ENCODE data around the gene SH2B3.

SH2B3 gene

DNA sequence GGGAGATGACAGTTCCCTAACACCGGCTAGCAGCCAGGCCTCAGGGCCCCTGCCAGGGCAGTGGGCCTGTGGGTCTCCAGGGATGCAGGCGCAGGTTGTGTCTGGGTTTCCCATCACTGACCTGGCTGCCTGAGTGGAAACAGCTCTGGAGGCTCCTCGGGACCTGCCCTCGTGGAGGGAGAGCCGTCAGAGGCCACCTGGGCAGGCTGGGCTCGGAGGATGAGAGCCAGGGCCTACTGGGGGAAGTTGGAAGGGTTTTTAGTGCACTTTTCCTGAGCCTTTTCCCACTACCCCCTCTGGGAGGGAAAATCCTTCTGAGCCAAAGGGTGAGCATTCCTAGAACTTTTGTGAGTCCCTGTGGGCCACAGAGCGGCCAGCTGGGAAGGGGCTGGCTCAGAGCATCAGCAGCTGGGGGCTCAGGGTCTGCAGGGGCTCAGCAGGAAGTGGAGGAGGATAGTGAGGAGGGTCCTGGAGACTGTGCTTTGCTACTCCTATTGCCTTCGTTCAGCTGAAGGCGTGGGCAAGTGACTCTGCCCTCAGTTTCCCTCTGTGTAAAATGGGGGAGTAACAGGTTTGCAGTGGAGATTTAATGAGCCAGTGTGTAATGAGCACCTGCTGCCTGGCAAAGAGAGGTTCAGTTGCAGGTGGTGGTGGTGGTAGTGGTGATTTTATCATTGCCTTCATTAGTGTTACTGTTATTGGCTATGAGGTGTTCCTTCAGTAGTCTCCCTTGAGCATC lies 1.8 kb downstream of the SH2B3 start:
- no peak for DNase-seq (ENCODE audit: low spot score)
- H3K79me1 ChIP-seq (ENCODE audit: low read depth, low read length), result peaks cover 4% of the 10 kb centered on the region
- no peaks in the 10 kb centered on the region for H3K36me3 ChIP-seq (replicated peaks in 1 of 2; ENCODE audit: control insufficient read depth in 2 of 2, insufficient read depth in 2 of 2, low read length in 2 of 2)
- WGBS, 2 donors (ENCODE audit: extremely low coverage in 2 of 2, insufficient read length in 2 of 2, insufficient replicate concordance in 1 of 2), result no CpG with 5 or more reads among the region's 9 CpGs
- no peaks in the 10 kb centered on the region for H3K9me3 ChIP-seq (replicated peaks in 1 of 2; ENCODE audit: control insufficient read depth in 2 of 2, insufficient read depth in 1 of 2, low read depth in 1 of 2, low read length in 2 of 2)
- peak overlapping the region; percentile 93 for H2AFZ ChIP-seq (ENCODE audit: low read length)
- H2BK120ac ChIP-seq (ENCODE audit: low read depth, low read length), result no peak overlapping the region
- no peak overlapping the region for H3K4ac ChIP-seq (ENCODE audit: low read length)
- H4K8ac ChIP-seq (ENCODE audit: low read depth, low read length), result no peak overlapping the region
- peaks cover 30 to 42% of the 10 kb centered on the region in 2 donors for H3K4me1 ChIP-seq (ENCODE audit: control insufficient read depth in 2 of 2, insufficient read depth in 1 of 2, low read depth in 1 of 2, low read length in 2 of 2)
- H3K18ac ChIP-seq (ENCODE audit: low read length), result peak overlapping the region; percentile 86
- peak overlapping the region; percentile 29 for H3K23ac ChIP-seq (ENCODE audit: low read depth, low read length, poor library complexity)
- H2AK5ac ChIP-seq (ENCODE audit: low read depth, low read length), result peak overlapping the region; percentile 80
- no peak overlapping the region for H2BK12ac ChIP-seq (ENCODE audit: low read length)
- H2BK15ac ChIP-seq (ENCODE audit: low read length), result peak overlapping the region; percentile 93
- peak overlapping the region; percentile 2 for H3K9ac ChIP-seq (ENCODE audit: low read depth, low read length, poor library complexity)
- H3K27ac ChIP-seq (replicated peaks; ENCODE audit: low read length), result peak overlapping the region; percentile 13
- H4K91ac ChIP-seq (ENCODE audit: low read depth, low read length, poor library complexity), result no peak overlapping the region
- no peak overlapping the region for H3K4me2 ChIP-seq (ENCODE audit: insufficient read depth, low read length, poor library complexity, severe bottlenecking)
- H2BK5ac ChIP-seq (ENCODE audit: low read length), result no peak overlapping the region
- H3K27me3 ChIP-seq (ENCODE audit: control insufficient read depth in 3 of 3, insufficient read depth in 3 of 3, low read depth in 1 of 3, low read length in 3 of 3), result peaks cover 0 to 9% (median 0%) of the 10 kb centered on the region in 3 experiments
- H3K4me3 ChIP-seq (ENCODE audit: low read length in 2 of 2), result peak overlapping the region in 1 of 2 donors; percentile 65
- H3K14ac ChIP-seq (ENCODE audit: low read length), result no peak overlapping the region

DNA sequence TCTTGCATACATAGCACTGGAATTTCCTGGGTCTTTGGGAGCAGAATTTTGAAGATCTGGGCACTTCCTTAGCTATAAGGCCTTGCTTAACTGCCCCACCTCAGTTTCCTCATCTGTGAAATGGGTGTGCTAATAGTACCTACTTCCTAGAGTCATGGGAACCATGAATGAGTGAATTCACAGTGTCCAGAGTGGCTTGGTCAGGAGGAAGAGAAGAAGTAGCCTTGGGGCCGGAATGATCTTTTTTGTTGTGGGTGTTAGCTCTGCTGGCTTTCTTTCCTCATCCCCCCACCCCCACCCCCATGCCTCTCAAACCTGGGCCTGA lies 2.4 kb downstream of the SH2B3 start:
- H3K4ac ChIP-seq (ENCODE audit: low read length), result no peak overlapping the region
- no peak overlapping the region for H3K4me3 ChIP-seq (ENCODE audit: low read length in 2 of 2)
- peak overlapping the region; percentile 40 for H2AK5ac ChIP-seq (ENCODE audit: low read depth, low read length)
- H2BK5ac ChIP-seq (ENCODE audit: low read length), result no peak overlapping the region
- H3K79me1 ChIP-seq (ENCODE audit: low read depth, low read length), result peaks cover 4% of the 10 kb centered on the region
- no peak overlapping the region for H3K27ac ChIP-seq (replicated peaks; ENCODE audit: low read length)
- no peak overlapping the region for H3K23ac ChIP-seq (ENCODE audit: low read depth, low read length, poor library complexity)
- no peak overlapping the region for H3K18ac ChIP-seq (ENCODE audit: low read length)
- peaks cover 0 to 9% (median 0%) of the 10 kb centered on the region in 3 experiments for H3K27me3 ChIP-seq (ENCODE audit: control insufficient read depth in 3 of 3, insufficient read depth in 3 of 3, low read depth in 1 of 3, low read length in 3 of 3)
- no peak overlapping the region for H2BK120ac ChIP-seq (ENCODE audit: low read depth, low read length)
- no CpG with 5 or more reads among the region's 1 CpG for WGBS, 2 donors (ENCODE audit: extremely low coverage in 2 of 2, insufficient read length in 2 of 2, insufficient replicate concordance in 1 of 2)
- no peaks in the 10 kb centered on the region for H3K36me3 ChIP-seq (replicated peaks in 1 of 2; ENCODE audit: control insufficient read depth in 2 of 2, insufficient read depth in 2 of 2, low read length in 2 of 2)
- H3K4me2 ChIP-seq (ENCODE audit: insufficient read depth, low read length, poor library complexity, severe bottlenecking), result no peak overlapping the region
- no peaks in the 10 kb centered on the region for H3K9me3 ChIP-seq (replicated peaks in 1 of 2; ENCODE audit: control insufficient read depth in 2 of 2, insufficient read depth in 1 of 2, low read depth in 1 of 2, low read length in 2 of 2)
- H2AFZ ChIP-seq (ENCODE audit: low read length), result no peak overlapping the region
- H3K14ac ChIP-seq (ENCODE audit: low read length), result no peak overlapping the region
- DNase-seq (ENCODE audit: low spot score), result no peak
- no peak overlapping the region for H2BK12ac ChIP-seq (ENCODE audit: low read length)
- no peak overlapping the region for H2BK15ac ChIP-seq (ENCODE audit: low read length)
- H4K91ac ChIP-seq (ENCODE audit: low read depth, low read length, poor library complexity), result no peak overlapping the region
- H4K8ac ChIP-seq (ENCODE audit: low read depth, low read length), result no peak overlapping the region
- H3K9ac ChIP-seq (ENCODE audit: low read depth, low read length, poor library complexity), result no peak overlapping the region
- peaks cover 30 to 45% of the 10 kb centered on the region in 2 donors for H3K4me1 ChIP-seq (ENCODE audit: control insufficient read depth in 2 of 2, insufficient read depth in 1 of 2, low read depth in 1 of 2, low read length in 2 of 2)

DNA sequence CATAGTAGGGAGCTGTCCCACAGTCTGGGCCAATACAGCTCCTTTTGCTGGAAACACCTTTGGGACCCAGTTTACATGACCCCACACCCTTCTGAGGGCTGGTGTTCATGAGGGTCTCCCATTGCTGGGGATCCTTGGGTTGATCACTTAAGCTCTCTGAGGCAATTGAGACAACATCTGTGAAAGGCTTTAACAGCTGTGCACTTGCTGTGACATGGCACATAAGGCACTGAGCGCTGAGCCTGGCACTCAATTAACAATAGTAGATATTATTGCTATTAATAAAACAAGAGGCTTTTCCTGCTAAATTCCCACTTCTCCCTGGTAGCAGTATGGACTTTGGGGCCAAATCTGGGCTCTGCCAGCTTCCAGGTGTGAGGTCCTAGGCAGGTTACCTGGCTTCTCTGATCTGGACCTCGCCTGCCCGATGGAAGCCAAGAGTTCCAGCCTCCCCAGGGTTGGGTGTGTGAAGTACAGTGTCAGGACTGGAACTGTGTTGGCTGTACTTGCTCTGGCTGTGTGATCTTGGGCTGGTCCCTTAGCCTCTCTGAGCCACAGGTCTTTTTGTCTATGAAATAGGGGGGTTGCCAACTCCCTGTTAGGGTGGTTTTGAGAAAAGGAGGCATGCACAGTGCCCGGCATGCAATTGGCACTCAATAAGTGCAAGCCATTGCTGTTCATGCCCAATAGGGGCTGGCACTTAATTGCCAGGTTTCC lies 3.1 kb downstream of the SH2B3 start:
- no peak overlapping the region for H3K27ac ChIP-seq (replicated peaks; ENCODE audit: low read length)
- H2AFZ ChIP-seq (ENCODE audit: low read length), result no peak overlapping the region
- no peaks in the 10 kb centered on the region for H3K36me3 ChIP-seq (replicated peaks in 1 of 2; ENCODE audit: control insufficient read depth in 2 of 2, insufficient read depth in 2 of 2, low read length in 2 of 2)
- peak overlapping the region; percentile 3 for H2BK120ac ChIP-seq (ENCODE audit: low read depth, low read length)
- H3K4ac ChIP-seq (ENCODE audit: low read length), result no peak overlapping the region
- H3K23ac ChIP-seq (ENCODE audit: low read depth, low read length, poor library complexity), result peak overlapping the region; percentile 61
- H3K4me3 ChIP-seq (ENCODE audit: low read length in 2 of 2), result no peak overlapping the region
- H2AK5ac ChIP-seq (ENCODE audit: low read depth, low read length), result peak overlapping the region; percentile 85
- H3K14ac ChIP-seq (ENCODE audit: low read length), result no peak overlapping the region
- H3K9ac ChIP-seq (ENCODE audit: low read depth, low read length, poor library complexity), result no peak overlapping the region
- no peak overlapping the region for H3K4me2 ChIP-seq (ENCODE audit: insufficient read depth, low read length, poor library complexity, severe bottlenecking)
- no peak overlapping the region for H4K91ac ChIP-seq (ENCODE audit: low read depth, low read length, poor library complexity)
- DNase-seq (ENCODE audit: low spot score), result no peak
- peak overlapping the region; percentile 41 for H3K18ac ChIP-seq (ENCODE audit: low read length)
- no peak overlapping the region for H2BK12ac ChIP-seq (ENCODE audit: low read length)
- peaks cover 30 to 46% of the 10 kb centered on the region in 2 donors for H3K4me1 ChIP-seq (ENCODE audit: control insufficient read depth in 2 of 2, insufficient read depth in 1 of 2, low read depth in 1 of 2, low read length in 2 of 2)
- H4K8ac ChIP-seq (ENCODE audit: low read depth, low read length), result no peak overlapping the region
- H3K9me3 ChIP-seq (replicated peaks in 1 of 2; ENCODE audit: control insufficient read depth in 2 of 2, insufficient read depth in 1 of 2, low read depth in 1 of 2, low read length in 2 of 2), result no peaks in the 10 kb centered on the region
- H2BK15ac ChIP-seq (ENCODE audit: low read length), result peak overlapping the region; percentile 89
- peaks cover 0 to 9% (median 0%) of the 10 kb centered on the region in 3 experiments for H3K27me3 ChIP-seq (ENCODE audit: control insufficient read depth in 3 of 3, insufficient read depth in 3 of 3, low read depth in 1 of 3, low read length in 3 of 3)
- H3K79me1 ChIP-seq (ENCODE audit: low read depth, low read length), result peaks cover 4% of the 10 kb centered on the region
- no CpG with 5 or more reads among the region's 4 CpGs for WGBS, 2 donors (ENCODE audit: extremely low coverage in 2 of 2, insufficient read length in 2 of 2, insufficient replicate concordance in 1 of 2)
- peak overlapping the region; percentile 76 for H2BK5ac ChIP-seq (ENCODE audit: low read length)

DNA sequence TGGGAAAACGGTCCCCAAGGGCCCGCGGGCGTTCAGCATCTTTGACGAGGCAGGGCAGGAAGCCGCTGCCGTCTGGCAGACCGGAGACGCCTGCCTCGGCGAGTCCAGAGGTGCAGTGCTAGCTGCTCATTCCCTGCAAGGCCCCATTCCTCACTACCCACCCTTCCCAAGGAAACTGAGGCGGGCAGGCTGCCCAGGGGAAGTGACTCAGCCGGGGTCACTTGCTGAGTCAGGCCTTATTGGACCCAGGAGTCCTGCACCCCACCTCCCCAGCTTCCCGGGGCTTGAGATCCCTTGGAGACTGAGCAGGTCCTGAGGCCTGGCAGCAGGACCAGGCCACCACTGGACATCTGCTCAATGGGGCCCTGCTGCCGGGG lies 3.7 kb downstream of the SH2B3 start:
- no peak overlapping the region for H3K4ac ChIP-seq (ENCODE audit: low read length)
- peaks cover 30 to 46% of the 10 kb centered on the region in 2 donors for H3K4me1 ChIP-seq (ENCODE audit: control insufficient read depth in 2 of 2, insufficient read depth in 1 of 2, low read depth in 1 of 2, low read length in 2 of 2)
- WGBS, 2 donors (ENCODE audit: extremely low coverage in 2 of 2, insufficient read length in 2 of 2, insufficient replicate concordance in 1 of 2), result no CpG with 5 or more reads among the region's 15 CpGs

More for the DNA sequence above, 3.7 kb downstream of the SH2B3 start:
- H3K9ac ChIP-seq (ENCODE audit: low read depth, low read length, poor library complexity), result peak overlapping the region; percentile 34
- H2BK120ac ChIP-seq (ENCODE audit: low read depth, low read length), result peak overlapping the region; percentile 3
- no peak overlapping the region for H2BK12ac ChIP-seq (ENCODE audit: low read length)
- H2AFZ ChIP-seq (ENCODE audit: low read length), result no peak overlapping the region
- peak overlapping the region; percentile 76 for H2BK5ac ChIP-seq (ENCODE audit: low read length)
- H4K91ac ChIP-seq (ENCODE audit: low read depth, low read length, poor library complexity), result no peak overlapping the region
- no peak overlapping the region for H3K4me3 ChIP-seq (ENCODE audit: low read length in 2 of 2)
- peaks cover 0 to 3% (median 0%) of the 10 kb centered on the region in 3 experiments for H3K27me3 ChIP-seq (ENCODE audit: control insufficient read depth in 3 of 3, insufficient read depth in 3 of 3, low read depth in 1 of 3, low read length in 3 of 3)
- H3K9me3 ChIP-seq (replicated peaks in 1 of 2; ENCODE audit: control insufficient read depth in 2 of 2, insufficient read depth in 1 of 2, low read depth in 1 of 2, low read length in 2 of 2), result no peaks in the 10 kb centered on the region
- H3K14ac ChIP-seq (ENCODE audit: low read length), result no peak overlapping the region
- H3K23ac ChIP-seq (ENCODE audit: low read depth, low read length, poor library complexity), result peak overlapping the region; percentile 61
- H3K4me2 ChIP-seq (ENCODE audit: insufficient read depth, low read length, poor library complexity, severe bottlenecking), result no peak overlapping the region
- H3K36me3 ChIP-seq (replicated peaks in 1 of 2; ENCODE audit: control insufficient read depth in 2 of 2, insufficient read depth in 2 of 2, low read length in 2 of 2), result no peaks in the 10 kb centered on the region
- DNase-seq (ENCODE audit: low spot score), result no peak
- no peak overlapping the region for H4K8ac ChIP-seq (ENCODE audit: low read depth, low read length)
- peak overlapping the region; percentile 85 for H2AK5ac ChIP-seq (ENCODE audit: low read depth, low read length)
- H3K18ac ChIP-seq (ENCODE audit: low read length), result peak overlapping the region; percentile 41
- peak overlapping the region; percentile 89 for H2BK15ac ChIP-seq (ENCODE audit: low read length)
- no peak overlapping the region for H3K27ac ChIP-seq (replicated peaks; ENCODE audit: low read length)
- peaks cover 4% of the 10 kb centered on the region for H3K79me1 ChIP-seq (ENCODE audit: low read depth, low read length)

All from neuronal stem cell (in vitro differentiated cells).